ENCODE data around the gene ZMYND11.

GRCh38 chr10:290026-290725 lies 154.9 kb downstream of the ZMYND11 start:
- TF ChIP-seq CTCF (IDR thresholded peaks at IDR 0.05): no peak
- TF ChIP-seq EZH2 (IDR thresholded peaks at IDR 0.05; ENCODE audit: borderline replicate concordance, insufficient read depth, low read depth, low read length, poor library complexity, severe bottlenecking): no peak
